ENCODE measurements around the gene TEX12. TPM values are rescaled to one million over a fixed set of nuclear protein-coding genes. Genes with fewer than 3 reads are reported as not detected.

TEX12 gene
- total RNA-seq, result under 1 TPM; 0.25 to 0.26 TPM

GRCh38 chr11:112167145-112167544 is at the start of gene TEX12:
TEX12 (plus strand) TSS chr11:112167372; CDS start chr11:112169269, 1,897 bp downstream.
- no peaks in the 10 kb centered on the region for H3K36me3 Mint-ChIP-seq
- H3K4me3 Mint-ChIP-seq, result no peak within 1 kb of the TSS
- no peak for DNase-seq
- H3K27me3 Mint-ChIP-seq, result peaks cover 41% of the 10 kb centered on the region
- H3K27ac Mint-ChIP-seq, result no peak within 1 kb of the TSS
- H3K9me3 Mint-ChIP-seq, result no peaks in the 10 kb centered on the region
- H3K4me1 Mint-ChIP-seq, result peaks cover 7% of the 10 kb centered on the region

DNA sequence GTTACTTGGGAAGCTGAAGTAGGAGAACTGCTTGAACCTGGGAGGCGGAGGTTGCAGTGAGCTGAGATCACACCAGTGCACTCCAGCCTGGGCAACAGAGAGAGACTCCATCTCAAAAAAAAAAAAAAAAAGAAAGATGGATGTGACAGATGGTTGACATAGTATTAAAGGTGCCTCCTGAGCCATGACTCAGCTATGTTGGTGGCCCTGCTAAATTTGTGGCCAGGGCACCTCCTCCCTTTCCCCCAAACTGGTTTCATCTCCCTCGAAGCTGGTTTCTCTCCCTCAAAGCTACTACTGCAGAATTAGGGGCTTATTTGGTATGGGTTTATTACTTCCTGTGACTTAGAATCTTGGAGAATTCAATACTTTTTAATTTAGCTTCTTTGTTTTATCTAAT is 49.0 kb upstream of the TEX12 start:
- no peak overlapping the region for H3K27ac Mint-ChIP-seq
- H3K9me3 Mint-ChIP-seq, result no peaks in the 10 kb centered on the region
- DNase-seq, result peak; percentile 8
- H3K36me3 Mint-ChIP-seq, result no peaks in the 10 kb centered on the region
- H3K4me1 Mint-ChIP-seq, result peaks cover 30% of the 10 kb centered on the region
- H3K27me3 Mint-ChIP-seq, result no peaks in the 10 kb centered on the region
- no peak overlapping the region for H3K4me3 Mint-ChIP-seq

- no peaks in the 10 kb centered on the region for H3K27me3 Mint-ChIP-seq
- no peak overlapping the region for H3K4me3 Mint-ChIP-seq
- H3K9me3 Mint-ChIP-seq, result no peaks in the 10 kb centered on the region
- no peak for DNase-seq
- H3K27ac Mint-ChIP-seq, result no peak overlapping the region
- peaks cover 22% of the 10 kb centered on the region for H3K4me1 Mint-ChIP-seq
- peaks cover under 1% of the 10 kb centered on the region for H3K36me3 Mint-ChIP-seq
These were observed 45.1 kb upstream of the TEX12 start for GRCh38 chr11:112121981-112122615.

GRCh38 chr11:112123129-112123528 is 44.0 kb upstream of the TEX12 start:
- Mint-ChIP-seq H3K27ac (no peak overlapping the region), H3K9me3 (no peaks in the 10 kb centered on the region), H3K36me3 (peaks cover 2% of the 10 kb centered on the region), H3K4me3 (no peak overlapping the region), H3K4me1 (peaks cover 22% of the 10 kb centered on the region), H3K27me3 (no peaks in the 10 kb centered on the region)
- no peak for DNase-seq

DNA sequence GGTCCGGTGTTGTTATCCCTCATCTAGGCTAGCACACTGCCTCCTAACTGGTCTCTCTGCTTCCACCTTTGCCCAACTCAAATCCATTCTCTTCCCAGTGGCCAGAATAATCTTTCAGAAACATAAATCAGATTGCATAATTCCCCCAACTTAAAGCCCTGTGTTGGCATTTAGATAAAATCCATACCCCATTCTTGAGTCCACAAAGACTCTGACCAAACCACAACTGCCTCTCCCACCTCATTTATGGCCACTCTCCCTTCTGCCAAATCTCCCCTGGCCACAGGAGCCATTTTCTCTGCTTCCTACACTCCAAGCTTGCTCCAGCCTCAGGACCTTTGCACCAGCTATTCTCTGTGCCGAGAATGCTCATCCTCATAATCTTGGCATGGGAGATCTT is 40.1 kb upstream of the TEX12 start:
- Mint-ChIP-seq H3K36me3 (peaks cover 2% of the 10 kb centered on the region), H3K4me1 (peaks cover 2% of the 10 kb centered on the region), H3K27me3 (no peaks in the 10 kb centered on the region), H3K27ac (no peak overlapping the region), H3K4me3 (no peak overlapping the region), H3K9me3 (no peaks in the 10 kb centered on the region)
- DNase-seq, result no peak

DNA sequence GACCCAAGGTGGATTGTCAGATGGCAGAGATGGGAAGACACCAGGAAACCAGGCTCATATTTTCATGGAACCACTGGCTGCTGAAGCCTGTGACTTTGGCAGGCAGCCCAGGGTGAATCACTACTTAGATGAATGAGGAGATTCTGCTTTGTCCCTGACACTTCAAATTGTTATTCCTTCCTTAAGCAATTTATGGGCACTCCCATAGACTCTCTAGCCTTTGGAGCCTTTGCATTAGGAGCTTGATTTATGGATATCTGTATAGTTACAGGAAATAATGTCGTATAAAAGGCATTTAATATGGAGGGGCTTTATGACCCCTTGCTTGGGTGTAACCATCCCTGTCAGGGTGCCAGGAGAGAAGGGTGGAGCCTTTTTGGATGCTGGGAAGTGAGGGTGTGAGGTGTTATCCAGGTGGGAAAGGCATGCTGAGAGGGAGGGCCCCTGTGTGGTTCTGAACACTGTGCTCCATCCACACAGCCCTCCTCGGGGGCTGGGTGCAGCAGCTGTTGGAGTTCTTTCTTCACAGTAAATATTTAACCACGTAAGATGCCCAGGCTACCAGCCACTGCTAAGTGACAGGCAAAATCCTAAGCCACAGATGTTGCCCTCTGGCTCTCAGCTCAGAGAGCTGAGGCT is 38.6 kb upstream of the TEX12 start:
- peaks cover 3% of the 10 kb centered on the region for H3K4me1 Mint-ChIP-seq
- H3K27ac Mint-ChIP-seq, result no peak overlapping the region
- H3K36me3 Mint-ChIP-seq, result peaks cover 2% of the 10 kb centered on the region
- H3K4me3 Mint-ChIP-seq, result no peak overlapping the region
- H3K27me3 Mint-ChIP-seq, result no peaks in the 10 kb centered on the region
- DNase-seq, result no peak
- H3K9me3 Mint-ChIP-seq, result no peaks in the 10 kb centered on the region

DNA sequence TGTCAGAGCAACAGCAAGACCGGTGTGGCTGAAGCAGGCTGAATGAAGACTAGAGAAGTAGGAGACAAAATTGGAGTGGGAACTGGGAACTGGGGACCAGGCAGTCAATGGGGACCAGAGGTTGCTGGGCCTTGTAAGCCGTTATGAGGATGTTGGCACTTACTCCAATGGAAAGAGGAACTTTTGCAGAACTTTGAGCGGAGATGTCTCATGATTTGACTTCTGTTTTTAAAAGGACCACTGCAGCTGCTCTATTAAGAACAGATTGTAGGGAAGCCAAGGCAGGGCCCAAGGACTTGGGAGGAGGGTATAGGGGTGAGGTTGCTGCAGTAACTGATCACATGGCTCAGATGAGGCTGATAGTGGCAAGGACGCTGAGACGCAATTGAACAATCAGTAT is 37.5 kb upstream of the TEX12 start:
- H3K27ac Mint-ChIP-seq, result no peak overlapping the region
- peaks cover 2% of the 10 kb centered on the region for H3K36me3 Mint-ChIP-seq
- H3K4me3 Mint-ChIP-seq, result no peak overlapping the region
- H3K27me3 Mint-ChIP-seq, result no peaks in the 10 kb centered on the region
- H3K9me3 Mint-ChIP-seq, result no peaks in the 10 kb centered on the region
- no peak for DNase-seq
- H3K4me1 Mint-ChIP-seq, result peaks cover 3% of the 10 kb centered on the region

DNA sequence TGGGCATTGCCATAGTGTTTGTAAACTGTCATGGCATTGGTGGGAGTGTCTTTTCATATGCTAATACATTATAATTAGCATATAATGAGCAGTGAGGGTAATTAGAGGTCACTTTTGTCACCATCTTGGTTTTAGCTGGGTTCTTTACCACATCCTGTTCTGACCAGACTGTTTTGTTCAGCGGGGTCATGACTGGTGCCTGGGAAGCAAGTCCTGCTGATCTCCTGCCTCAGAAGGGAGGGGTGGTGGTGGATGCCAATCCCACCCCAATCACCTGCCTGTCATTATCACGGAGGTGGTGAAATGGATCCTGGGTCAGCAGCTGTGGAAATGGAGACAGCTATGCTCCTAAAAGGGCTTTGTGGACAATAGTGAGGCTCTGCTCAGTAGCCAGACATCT is 34.4 kb upstream of the TEX12 start:
- Mint-ChIP-seq H3K27me3 (no peaks in the 10 kb centered on the region), H3K36me3 (no peaks in the 10 kb centered on the region), H3K4me1 (peaks cover 3% of the 10 kb centered on the region), H3K4me3 (no peak overlapping the region), H3K9me3 (no peaks in the 10 kb centered on the region), H3K27ac (no peak overlapping the region)
- no peak for DNase-seq

- H3K36me3 Mint-ChIP-seq, result no peaks in the 10 kb centered on the region
- H3K4me1 Mint-ChIP-seq, result peaks cover 3% of the 10 kb centered on the region
- no peak for DNase-seq
- H3K9me3 Mint-ChIP-seq, result no peaks in the 10 kb centered on the region
- H3K27me3 Mint-ChIP-seq, result no peaks in the 10 kb centered on the region
- no peak overlapping the region for H3K4me3 Mint-ChIP-seq
- no peak overlapping the region for H3K27ac Mint-ChIP-seq
These were observed 32.7 kb upstream of the TEX12 start for GRCh38 chr11:112134473-112134872.

DNA sequence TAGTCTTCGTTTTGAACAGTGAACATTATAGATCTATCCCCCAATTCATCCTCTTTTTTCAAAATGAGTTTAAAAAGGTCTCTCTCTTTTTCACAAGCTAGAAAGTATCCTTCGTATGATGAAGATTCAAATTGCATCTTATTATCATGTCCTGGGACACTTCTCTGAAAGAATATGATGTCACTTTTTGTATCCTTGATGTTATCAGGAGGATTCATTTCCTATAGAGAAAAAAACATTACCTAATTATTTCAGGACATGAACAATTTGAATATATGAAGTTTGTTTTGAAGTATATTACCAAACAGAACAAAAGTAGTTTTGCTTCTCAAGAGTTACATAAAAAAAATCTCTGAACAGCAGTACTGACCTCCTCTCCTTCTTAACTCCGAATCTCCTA is 23.6 kb upstream of the TEX12 start:
- H3K4me3 Mint-ChIP-seq, result no peak overlapping the region

DNA sequence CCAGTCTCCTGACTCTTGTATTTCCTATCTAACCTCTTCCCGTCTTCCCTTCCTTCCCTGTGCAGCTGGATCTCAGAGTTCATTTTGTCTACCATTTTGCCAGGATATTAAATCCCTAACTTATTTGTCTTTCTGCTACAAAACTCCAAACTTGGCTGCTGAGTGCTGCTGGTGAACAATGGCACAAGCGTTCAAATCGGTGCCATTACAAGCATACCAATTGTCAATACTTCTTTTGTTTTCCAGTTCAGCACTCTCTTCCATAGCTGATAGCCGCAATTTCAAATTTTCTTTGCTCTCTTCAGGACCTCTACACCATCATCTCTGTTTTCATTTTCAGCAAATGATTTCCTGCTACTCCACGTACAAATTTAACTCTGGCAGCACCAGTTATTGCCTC is 16.7 kb upstream of the TEX12 start:
- Mint-ChIP-seq H3K27me3 (peaks cover 4% of the 10 kb centered on the region), H3K36me3 (no peaks in the 10 kb centered on the region), H3K4me1 (no peaks in the 10 kb centered on the region), H3K9me3 (no peaks in the 10 kb centered on the region), H3K4me3 (no peak overlapping the region), H3K27ac (no peak overlapping the region)
- no peak for DNase-seq

More for the DNA sequence above, 23.6 kb upstream of the TEX12 start:
- Mint-ChIP-seq H3K27me3 (no peaks in the 10 kb centered on the region), H3K36me3 (peaks cover 5% of the 10 kb centered on the region), H3K27ac (no peak overlapping the region), H3K9me3 (peaks cover 7% of the 10 kb centered on the region), H3K4me1 (no peaks in the 10 kb centered on the region)
- DNase-seq, result no peak

DNA sequence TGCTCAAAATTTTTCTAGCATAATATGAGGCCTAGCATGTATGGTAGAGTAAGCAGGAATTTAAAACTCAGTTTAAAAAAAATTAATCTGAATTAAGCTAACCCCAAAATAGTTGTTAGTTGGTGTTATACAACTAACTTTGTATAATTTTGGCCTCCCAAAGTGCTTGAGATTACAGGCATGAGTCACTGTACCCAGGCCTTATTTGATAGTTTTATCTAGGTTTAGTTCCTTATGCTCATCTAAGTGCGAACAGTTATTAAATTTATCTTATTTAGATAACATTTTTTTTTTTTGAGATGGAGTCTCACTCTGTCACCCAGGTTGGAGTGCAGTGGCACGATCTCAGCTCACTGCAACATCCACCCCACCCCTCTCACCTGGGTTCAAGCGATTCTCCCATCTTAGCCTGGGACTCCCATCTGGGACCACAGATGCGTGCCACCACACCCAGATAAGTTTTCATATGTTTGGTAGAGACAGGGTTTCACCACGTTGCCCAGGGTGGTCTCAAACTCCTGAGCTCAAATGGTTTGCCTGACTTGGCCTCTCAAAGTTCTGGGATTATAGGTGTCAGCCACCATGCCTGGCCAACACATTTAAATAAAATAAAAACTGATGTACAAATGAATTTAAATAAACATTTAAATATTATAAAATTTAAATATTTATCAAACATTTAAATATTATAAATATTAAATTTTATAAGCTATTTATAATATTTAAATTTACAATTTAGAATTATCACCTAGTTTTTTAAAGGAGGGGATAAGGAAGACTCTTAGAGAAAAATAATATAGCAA is 10.8 kb upstream of the TEX12 start:
- no peak overlapping the region for H3K27ac Mint-ChIP-seq
- H3K27me3 Mint-ChIP-seq, result peaks cover 8% of the 10 kb centered on the region
- no peaks in the 10 kb centered on the region for H3K36me3 Mint-ChIP-seq
- no peak overlapping the region for H3K4me3 Mint-ChIP-seq
- peaks cover 1% of the 10 kb centered on the region for H3K4me1 Mint-ChIP-seq
- DNase-seq, result no peak
- H3K9me3 Mint-ChIP-seq, result no peaks in the 10 kb centered on the region

- Mint-ChIP-seq H3K27ac (no peak overlapping the region), H3K4me3 (no peak overlapping the region), H3K4me1 (peaks cover 1% of the 10 kb centered on the region), H3K36me3 (peaks cover 2% of the 10 kb centered on the region), H3K9me3 (no peaks in the 10 kb centered on the region), H3K27me3 (peaks cover 11% of the 10 kb centered on the region)
- DNase-seq, result no peak
These were observed 10.0 kb upstream of the TEX12 start for GRCh38 chr11:112156956-112157766.

DNA sequence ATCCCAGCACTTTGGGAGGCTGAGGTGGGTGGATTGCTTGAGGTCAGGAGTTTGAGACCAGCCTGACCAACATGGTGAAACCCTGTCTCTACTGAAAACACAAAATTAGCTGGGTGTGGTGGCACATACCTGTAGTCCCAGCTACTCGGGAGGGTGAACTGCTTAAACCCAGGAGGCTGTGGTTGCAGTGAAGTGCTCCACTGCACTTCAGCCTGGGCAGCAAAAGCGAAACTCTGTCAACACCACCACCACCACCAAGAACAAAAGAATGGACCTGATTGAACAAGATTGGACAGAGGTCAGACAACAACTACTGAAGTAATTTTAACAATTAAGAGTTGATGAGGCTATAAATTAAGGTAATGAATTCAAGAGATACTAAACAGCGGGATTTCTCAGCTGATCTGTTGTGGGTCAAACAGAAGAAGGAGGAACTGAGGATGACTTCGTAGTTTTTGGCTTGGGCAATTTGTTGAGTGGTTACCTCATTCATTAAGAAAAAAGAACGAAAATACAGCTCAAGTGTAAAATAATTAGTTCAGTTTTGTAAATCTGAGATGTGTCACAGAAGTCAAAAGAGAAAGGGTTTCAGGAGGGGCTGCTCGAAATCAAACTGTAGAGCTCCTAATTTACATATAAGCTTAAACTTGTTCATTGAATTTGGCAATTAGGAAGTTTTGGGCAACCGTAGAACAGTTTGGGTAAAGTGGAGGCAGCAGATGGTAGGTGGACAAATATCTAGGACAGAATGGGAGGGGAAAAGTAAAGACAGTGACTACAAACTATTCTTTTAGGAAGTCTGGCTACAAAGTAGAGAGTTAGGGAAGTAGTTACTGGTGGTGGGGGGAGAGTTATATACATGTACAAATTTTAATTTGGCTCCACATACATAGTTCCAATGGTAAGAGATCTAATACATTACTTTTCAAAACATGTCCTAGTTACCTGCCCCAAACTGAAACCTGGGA is 7.8 kb upstream of the TEX12 start:
- Mint-ChIP-seq H3K36me3 (peaks cover 2% of the 10 kb centered on the region), H3K4me3 (no peak overlapping the region), H3K9me3 (no peaks in the 10 kb centered on the region), H3K4me1 (peaks cover 8% of the 10 kb centered on the region), H3K27me3 (peaks cover 27% of the 10 kb centered on the region), H3K27ac (no peak overlapping the region)
- no peak for DNase-seq
